Mesothelial cell of epicardium (in vitro differentiated cells): ENCODE results near the gene NCKAP1. TPM values are rescaled to one million over a fixed set of nuclear protein-coding genes. Genes with fewer than 3 reads are reported as not detected.

ENCODE experiments used
- DNase-seq, 2 experiments: peaks; one replicate each; pipeline ENCODE4 v3.0.0; 2021; ENCODE audit warnings: low spot score in 2 of 2; ENCODE audit not compliant: unreplicated experiment in 2 of 2
- H3K27ac Mint-ChIP-seq: 2 replicates; pipeline ENCODE4 v1.8.0; 2021; ENCODE audit warnings: mixed read lengths
- H3K27me3 Mint-ChIP-seq: 2 replicates; pipeline ENCODE4 v1.8.0; 2021; ENCODE audit warnings: low read depth, mixed read lengths
- H3K36me3 Mint-ChIP-seq: 2 replicates; pipeline ENCODE4 v1.8.0; 2021; ENCODE audit warnings: mixed read lengths
- H3K4me1 Mint-ChIP-seq: 2 replicates; pipeline ENCODE4 v1.8.0; 2021; ENCODE audit warnings: mixed read lengths
- H3K4me3 Mint-ChIP-seq: 2 replicates; pipeline ENCODE4 v1.8.0; 2021; ENCODE audit warnings: mild to moderate bottlenecking, moderate library complexity, mixed read lengths
- H3K9me3 Mint-ChIP-seq: 2 replicates; pipeline ENCODE4 v1.8.0; 2021; ENCODE audit warnings: mixed read lengths
- total RNA-seq: library from RNA; stranded (reverse); gene quantifications from 3 replicates; pipeline ENCODE4 v1.2.1, GENCODE V29; 2021
- TF ChIP-seq, protein P1 (sequence below): fragments of 200-600 bp; sonication (generic); IDR thresholded peaks from one replicate; pipeline ENCODE4 v1.5.0; 2021; ENCODE audit warnings: antibody characterized with exemption; ENCODE audit not compliant: unreplicated experiment

NCKAP1 gene
- total RNA-seq, 1 donor from 2014 or later: 104 TPM

DNA sequence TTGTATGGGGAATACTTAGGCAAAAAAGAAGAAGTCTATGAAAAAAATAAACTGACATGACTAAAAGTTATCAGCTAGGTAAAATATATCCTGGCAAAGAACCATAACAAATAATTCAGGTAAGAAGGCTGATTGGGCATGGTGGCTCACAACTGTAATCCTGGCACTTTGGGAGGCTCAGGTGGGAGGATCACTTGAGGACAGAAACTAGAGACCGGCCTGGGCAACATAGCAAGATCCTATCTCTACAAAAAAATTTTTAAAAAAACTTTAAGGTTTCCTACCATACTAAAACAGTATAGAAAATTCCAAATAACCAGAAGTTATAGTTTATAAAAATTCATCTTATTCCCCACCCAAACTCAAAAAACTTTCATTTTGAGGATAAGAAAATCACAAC, 10.8 kb downstream of the NCKAP1 start:
- no peak for DNase-seq
- H3K9me3 Mint-ChIP-seq: no peaks in the 10 kb centered on the region
- peaks cover 23% of the 10 kb centered on the region for H3K4me1 Mint-ChIP-seq
- no peak overlapping the region for H3K4me3 Mint-ChIP-seq
- no peaks in the 10 kb centered on the region for H3K27me3 Mint-ChIP-seq
- H3K27ac Mint-ChIP-seq: no peak overlapping the region
- TF ChIP-seq, protein P1, sequence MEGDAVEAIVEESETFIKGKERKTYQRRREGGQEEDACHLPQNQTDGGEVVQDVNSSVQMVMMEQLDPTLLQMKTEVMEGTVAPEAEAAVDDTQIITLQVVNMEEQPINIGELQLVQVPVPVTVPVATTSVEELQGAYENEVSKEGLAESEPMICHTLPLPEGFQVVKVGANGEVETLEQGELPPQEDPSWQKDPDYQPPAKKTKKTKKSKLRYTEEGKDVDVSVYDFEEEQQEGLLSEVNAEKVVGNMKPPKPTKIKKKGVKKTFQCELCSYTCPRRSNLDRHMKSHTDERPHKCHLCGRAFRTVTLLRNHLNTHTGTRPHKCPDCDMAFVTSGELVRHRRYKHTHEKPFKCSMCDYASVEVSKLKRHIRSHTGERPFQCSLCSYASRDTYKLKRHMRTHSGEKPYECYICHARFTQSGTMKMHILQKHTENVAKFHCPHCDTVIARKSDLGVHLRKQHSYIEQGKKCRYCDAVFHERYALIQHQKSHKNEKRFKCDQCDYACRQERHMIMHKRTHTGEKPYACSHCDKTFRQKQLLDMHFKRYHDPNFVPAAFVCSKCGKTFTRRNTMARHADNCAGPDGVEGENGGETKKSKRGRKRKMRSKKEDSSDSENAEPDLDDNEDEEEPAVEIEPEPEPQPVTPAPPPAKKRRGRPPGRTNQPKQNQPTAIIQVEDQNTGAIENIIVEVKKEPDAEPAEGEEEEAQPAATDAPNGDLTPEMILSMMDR: no peak
- peaks cover 4% of the 10 kb centered on the region for H3K36me3 Mint-ChIP-seq

DNA sequence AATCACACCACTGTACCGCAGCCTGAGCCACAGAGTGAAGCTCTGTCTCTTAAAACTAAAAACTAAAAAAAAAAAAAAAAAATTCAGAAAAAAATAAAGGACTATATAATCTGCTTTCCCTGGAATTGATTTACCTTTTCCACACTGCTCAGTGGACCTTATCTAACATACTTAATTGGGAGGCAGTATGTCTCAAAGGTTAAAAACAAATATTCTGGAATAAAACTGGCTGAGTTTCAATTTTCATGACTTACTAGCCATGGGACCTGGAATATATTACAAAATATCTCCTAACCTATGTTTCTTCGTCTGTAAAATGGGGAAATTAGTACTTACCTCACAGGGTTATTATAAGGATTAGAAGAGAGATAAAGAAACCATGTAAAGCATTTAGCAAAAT, 11.8 kb downstream of the NCKAP1 start:
- Mint-ChIP-seq H3K36me3 (peaks cover 10% of the 10 kb centered on the region), H3K27ac (no peak overlapping the region), H3K4me3 (no peak overlapping the region), H3K9me3 (peaks cover 3% of the 10 kb centered on the region), H3K27me3 (no peaks in the 10 kb centered on the region), H3K4me1 (peaks cover 18% of the 10 kb centered on the region)
- TF ChIP-seq, protein P1: no peak
- no peak for DNase-seq

DNA sequence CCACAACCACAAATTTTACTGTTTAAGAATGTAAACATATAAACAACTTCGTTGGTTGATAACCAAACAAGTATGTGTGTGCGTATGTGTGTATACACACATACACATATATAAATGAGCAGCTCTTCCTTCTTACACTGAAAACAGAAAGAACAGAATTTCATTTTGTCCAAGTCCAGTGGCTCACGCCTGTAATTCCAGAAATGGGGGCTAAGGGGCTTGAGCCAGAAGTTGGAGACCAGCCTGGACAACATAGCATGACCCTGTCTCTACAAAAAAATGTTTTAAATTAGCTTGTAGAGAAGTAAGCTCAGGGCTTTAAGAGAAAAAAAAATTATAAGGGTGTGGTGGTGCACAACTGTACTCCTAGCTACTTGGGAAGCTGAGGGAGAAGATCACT, 12.3 kb downstream of the NCKAP1 start:
- Mint-ChIP-seq H3K36me3 (peaks cover 12% of the 10 kb centered on the region), H3K4me1 (peaks cover 18% of the 10 kb centered on the region), H3K27me3 (no peaks in the 10 kb centered on the region), H3K27ac (no peak overlapping the region), H3K9me3 (peaks cover 5% of the 10 kb centered on the region), H3K4me3 (no peak overlapping the region)
- no peak for DNase-seq
- TF ChIP-seq, protein P1: no peak

DNA sequence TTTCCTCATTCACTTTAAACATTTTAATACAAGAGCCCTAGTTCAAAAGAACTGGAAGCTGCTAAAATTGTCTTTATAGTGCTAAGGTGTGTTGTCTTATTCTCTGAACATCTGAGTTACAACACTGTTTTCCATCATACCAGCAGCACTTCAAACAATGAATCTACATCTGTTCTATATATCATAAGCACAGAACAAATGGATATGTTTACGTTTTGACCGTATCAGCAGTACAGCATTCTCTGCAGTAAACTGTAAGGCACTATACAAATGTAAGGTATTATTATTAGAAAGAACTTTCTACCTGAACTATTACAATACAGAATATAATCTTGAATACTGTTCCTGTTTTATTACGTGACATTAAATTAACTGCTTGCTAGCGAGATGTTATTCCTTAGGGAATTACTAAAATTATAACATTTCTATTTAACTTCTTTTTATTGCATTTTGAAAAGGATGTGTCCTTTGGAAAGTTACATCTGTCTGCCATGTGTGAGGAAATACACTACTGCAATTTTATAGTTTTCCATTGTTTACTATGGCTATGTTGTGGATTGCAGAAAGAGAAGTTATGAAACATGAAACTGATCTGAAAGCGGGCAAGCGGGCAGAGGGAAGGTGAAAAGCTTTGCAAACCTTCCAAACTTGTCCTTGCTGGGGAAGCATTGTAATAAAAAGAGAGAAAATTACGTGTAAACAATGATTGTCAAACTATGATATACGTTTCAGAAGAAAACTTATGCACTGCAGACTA, 13.7 kb downstream of the NCKAP1 start:
- TF ChIP-seq, protein P1: no peak
- Mint-ChIP-seq H3K9me3 (peaks cover 8% of the 10 kb centered on the region), H3K27ac (no peak overlapping the region), H3K4me1 (peaks cover 11% of the 10 kb centered on the region), H3K4me3 (no peak overlapping the region), H3K36me3 (peaks cover 21% of the 10 kb centered on the region), H3K27me3 (no peaks in the 10 kb centered on the region)
- DNase-seq: no peak

DNA sequence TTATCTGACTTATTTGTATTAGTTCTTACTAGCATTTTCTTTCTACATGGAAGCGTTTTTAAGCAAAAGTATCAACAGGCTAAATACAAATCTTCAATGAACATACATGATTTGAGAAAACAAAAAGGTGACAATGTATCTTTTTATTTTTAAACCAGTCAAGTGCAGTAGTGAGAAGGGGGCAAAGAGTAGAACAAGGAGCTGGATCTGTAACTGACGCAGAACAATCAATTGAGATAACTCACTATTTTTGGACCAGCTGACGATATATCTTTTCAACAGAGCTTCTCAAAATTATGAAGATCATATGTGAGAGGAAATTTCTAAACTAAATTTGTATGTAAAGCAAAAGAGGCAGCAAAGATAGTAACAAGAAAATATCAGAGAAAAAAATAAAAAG, 15.5 kb downstream of the NCKAP1 start:
- TF ChIP-seq, protein P1: no peak
- no peak for DNase-seq
- H3K27ac Mint-ChIP-seq: no peak overlapping the region
- peaks cover 6% of the 10 kb centered on the region for H3K4me1 Mint-ChIP-seq
- H3K9me3 Mint-ChIP-seq: peaks cover 8% of the 10 kb centered on the region
- H3K4me3 Mint-ChIP-seq: no peak overlapping the region
- H3K36me3 Mint-ChIP-seq: peaks cover 21% of the 10 kb centered on the region
- H3K27me3 Mint-ChIP-seq: no peaks in the 10 kb centered on the region
